Caco-2 (cell line): ENCODE results near the gene TCF23. TPM values are rescaled to one million over a fixed set of nuclear protein-coding genes. Genes with fewer than 3 reads are reported as not detected.

ENCODE experiments used
- BruUV-seq: library from RNA; stranded (reverse); fragments of 400-500 nt; replicated peaks from 2 replicates; lab custom pipeline; 2021; lab: Mats Ljungman, UMichigan
- CTCF ChIA-PET: fragments of 300-600 bp; sonication (Branson Sonifier 250); formaldehyde crosslinking; loops from one replicate; lab custom pipeline; 2022; ENCODE audit warnings: antibody characterized with exemption; lab: Charles Lee
- POLR2A ChIA-PET: fragments of 300-600 bp; sonication (Branson Sonifier 250); formaldehyde crosslinking; loops from one replicate; lab custom pipeline; 2022; ENCODE audit warnings: antibody characterized with exemption; lab: Charles Lee
- DNase-seq, 2 experiments: peaks; one replicate each; pipeline versions ENCODE4 v3.0.0 to v3.0.0-alpha.2; 2020 to 2022
- H3K27me3 ChIP-seq: replicated peaks from 2 replicates; pipeline ENCODE4 v1.6.0; 2011; ENCODE audit warnings: low read length; ENCODE audit not compliant: control insufficient read depth, insufficient read depth
- H3K36me3 ChIP-seq: 2 replicates; pipeline ENCODE4 v1.5.1; 2011; ENCODE audit warnings: low read length; ENCODE audit not compliant: control insufficient read depth, insufficient read depth
- H3K4me1 ChIP-seq: fragments of 250-450 bp; sonication (Bioruptor Pico); 2 replicates; pipeline ENCODE4 v1.5.1; 2020; ENCODE audit warnings: mild to moderate bottlenecking
- H3K4me3 ChIP-seq: 2 replicates; pipeline ENCODE4 v1.5.1; 2011; ENCODE audit warnings: low read depth, mild to moderate bottlenecking, control low read depth, low read length
- H3K9me3 ChIP-seq: fragments of 250-450 bp; sonication (Bioruptor Pico); 2 replicates; pipeline ENCODE4 v1.5.1; 2020; ENCODE audit warnings: mild to moderate bottlenecking, moderate library complexity
- H3K27ac Mint-ChIP-seq: one replicate; pipeline ENCODE4 v1.8.0; 2022; ENCODE audit warnings: mixed read lengths; ENCODE audit not compliant: unreplicated experiment
- H3K27me3 Mint-ChIP-seq: one replicate; pipeline ENCODE4 v1.8.0; 2022; ENCODE audit warnings: mixed read lengths; ENCODE audit not compliant: insufficient read depth, unreplicated experiment
- H3K36me3 Mint-ChIP-seq: one replicate; pipeline ENCODE4 v1.8.0; 2022; ENCODE audit warnings: mild to moderate bottlenecking, mixed read lengths; ENCODE audit not compliant: insufficient read depth, unreplicated experiment
- H3K4me1 Mint-ChIP-seq: one replicate; pipeline ENCODE4 v1.8.0; 2022; ENCODE audit warnings: low read depth, mixed read lengths; ENCODE audit not compliant: unreplicated experiment
- H3K4me3 Mint-ChIP-seq: one replicate; pipeline ENCODE4 v1.8.0; 2022; ENCODE audit warnings: mild to moderate bottlenecking, moderate library complexity, mixed read lengths; ENCODE audit not compliant: unreplicated experiment
- H3K9me3 Mint-ChIP-seq: one replicate; pipeline ENCODE4 v1.8.0; 2022; ENCODE audit warnings: mixed read lengths; ENCODE audit not compliant: unreplicated experiment
- CTCF ChIP-seq, 2 experiments: fragments of 200-600 bp in 1 of 2; IDR thresholded peaks; 1 replicate in 1 of 2; 2 replicates in 1 of 2; pipeline versions ENCODE4 v1.5.1 to v1.8.0; 2011 to 2022; ENCODE audit warnings: antibody characterized with exemption in 1 of 2, control low read depth in 1 of 2, inconsistent platforms in 1 of 2, low read depth in 1 of 2, low read length in 1 of 2, mild to moderate bottlenecking in 1 of 2, moderate library complexity in 1 of 2; ENCODE audit not compliant: insufficient read depth in 1 of 2, severe bottlenecking in 1 of 2, unreplicated experiment in 1 of 2
- intact Hi-C: fragments of 100-400 bp; cut with micrococcal nuclease; formaldehyde crosslinking; loops from one replicate; pipeline ENCODE4 v1.10.0; 2022; ENCODE audit not compliant: unreplicated experiment
- total RNA-seq: library from RNA; stranded (reverse); gene quantifications from 2 replicates; pipeline ENCODE4 v1.2.3, GENCODE V29; 2022

Gene TCF23
- total RNA-seq, 1 experiment from 2014 or later, result not detected

DNA sequence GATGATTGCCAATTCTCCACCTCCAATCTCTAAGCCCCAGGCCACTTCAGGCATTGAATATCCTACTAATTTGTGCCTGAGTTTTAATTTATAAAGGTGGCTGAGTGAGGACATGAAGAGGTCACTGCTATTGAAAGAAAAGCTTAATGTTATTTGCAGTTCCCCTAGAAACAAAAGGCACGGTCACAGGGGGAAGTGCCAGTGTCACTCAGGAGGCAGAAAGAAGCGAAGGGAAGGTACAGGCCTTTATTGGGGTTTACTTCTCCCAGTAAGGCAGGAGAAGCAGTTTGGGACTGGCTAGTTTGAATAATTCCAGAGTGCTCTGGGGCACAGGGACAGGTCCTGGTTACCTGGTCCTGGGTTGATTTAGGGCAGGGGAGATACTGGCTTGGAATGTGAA, 26.9 kb upstream of the TCF23 start:
- no peak overlapping the region for H3K4me3 Mint-ChIP-seq
- Histone ChIP-seq H3K4me3 (no peak overlapping the region), H3K4me1 (peaks cover 16% of the 10 kb centered on the region), H3K36me3 (no peaks in the 10 kb centered on the region), H3K9me3 (no peaks in the 10 kb centered on the region), H3K27me3 (no peaks in the 10 kb centered on the region)
- no peak for DNase-seq
- peaks cover 13% of the 10 kb centered on the region for H3K27me3 Mint-ChIP-seq
- no peaks in the 10 kb centered on the region for H3K9me3 Mint-ChIP-seq
- H3K4me1 Mint-ChIP-seq, result peaks cover 9% of the 10 kb centered on the region
- CTCF ChIA-PET, result no interaction called here
- no TSS peak for BruUV-seq
- intact Hi-C loops, result no loop called here
- H3K27ac Mint-ChIP-seq, result no peak overlapping the region
- POLR2A ChIA-PET, result no interaction called here
- no peak for TF ChIP-seq CTCF (IDR thresholded peaks at IDR 0.05; ENCODE audit: insufficient read depth in 1 of 2, low read depth in 1 of 2, low read length in 1 of 2, severe bottlenecking in 1 of 2, unreplicated experiment in 1 of 2)
- peaks cover 6% of the 10 kb centered on the region for H3K36me3 Mint-ChIP-seq

GRCh38 chr2:27122791-27123190, 26.0 kb upstream of the TCF23 start:
- CTCF ChIA-PET, result interaction anchor here (0.6 to 2.0 kb wide), 6 partner anchors 34 to 157 kb away, joined by 3 to 5 read pairs (median 4); partner anchors contain the start of gene KHK
- H3K27me3 Mint-ChIP-seq, result peaks cover 13% of the 10 kb centered on the region
- H3K27ac Mint-ChIP-seq, result no peak overlapping the region
- BruUV-seq, result no TSS peak
- H3K36me3 ChIP-seq, result no peaks in the 10 kb centered on the region
- H3K9me3 Mint-ChIP-seq, result no peaks in the 10 kb centered on the region
- no peaks in the 10 kb centered on the region for H3K27me3 ChIP-seq
- intact Hi-C loops, result no loop called here
- peaks cover 6% of the 10 kb centered on the region for H3K36me3 Mint-ChIP-seq
- no peak for DNase-seq
- no peak overlapping the region for H3K4me3 ChIP-seq
- peaks cover 9% of the 10 kb centered on the region for H3K4me1 Mint-ChIP-seq
- H3K4me1 ChIP-seq, result peaks cover 16% of the 10 kb centered on the region
- POLR2A ChIA-PET, result interaction anchor here (0.5 to 1.2 kb wide), 3 partner anchors 12 to 95 kb away, joined by 3 to 8 read pairs (median 5); partner anchors contain the start of genes ATRAID, CAD, PREB and SLC5A6
- no peak for TF ChIP-seq CTCF (IDR thresholded peaks at IDR 0.05; ENCODE audit: insufficient read depth in 1 of 2, low read depth in 1 of 2, low read length in 1 of 2, severe bottlenecking in 1 of 2, unreplicated experiment in 1 of 2)
- H3K9me3 ChIP-seq, result no peaks in the 10 kb centered on the region
- peak overlapping the region; percentile 81 for H3K4me3 Mint-ChIP-seq

GRCh38 chr2:27123302-27124150, 25.3 kb upstream of the TCF23 start, which contains the start of gene ABHD1:
ABHD1 (plus strand) TSS chr2:27123815; CDS start chr2:27123949, 134 bp downstream.
- no peak within 1 kb of the TSS for H3K27ac Mint-ChIP-seq
- H3K27me3 ChIP-seq, result no peaks in the 10 kb centered on the region
- intact Hi-C loops, result no loop called here
- peaks cover 6% of the 10 kb centered on the region for H3K36me3 Mint-ChIP-seq
- peak within 1 kb of the TSS; percentile 81 for H3K4me3 Mint-ChIP-seq
- POLR2A ChIA-PET, result interaction anchor here (0.5 to 1.2 kb wide), 3 partner anchors 11 to 94 kb away, joined by 3 to 8 read pairs (median 5); partner anchors contain the start of genes ATRAID, CAD, PREB and SLC5A6
- H3K4me3 ChIP-seq, result peak within 1 kb of the TSS; percentile 64
- no peak for TF ChIP-seq CTCF (IDR thresholded peaks at IDR 0.05; ENCODE audit: insufficient read depth in 1 of 2, low read depth in 1 of 2, low read length in 1 of 2, severe bottlenecking in 1 of 2, unreplicated experiment in 1 of 2)
- H3K9me3 Mint-ChIP-seq, result no peaks in the 10 kb centered on the region
- peaks cover 16% of the 10 kb centered on the region for H3K4me1 ChIP-seq
- peak; percentile 57 to 73 for DNase-seq
- peaks cover 9% of the 10 kb centered on the region for H3K4me1 Mint-ChIP-seq
- CTCF ChIA-PET, result interaction anchor here (0.6 to 2.0 kb wide), 7 partner anchors 35 to 156 kb away, joined by 3 to 5 read pairs (median 3); partner anchors contain the start of gene KHK
- BruUV-seq, result no TSS peak
- no peaks in the 10 kb centered on the region for H3K36me3 ChIP-seq
- H3K27me3 Mint-ChIP-seq, result peaks cover 13% of the 10 kb centered on the region
- H3K9me3 ChIP-seq, result no peaks in the 10 kb centered on the region
